PC-3 (cell line): ENCODE measurements around the gene CDCA8. TPM values are rescaled to one million over a fixed set of nuclear protein-coding genes. Genes with fewer than 3 reads are reported as not detected.

Experiments used
- ATAC-seq: fragments of 200-7000 bp; cut with Tn5 transposase; 2 replicates; pipeline ENCODE4 v1.9.1; 2020; ENCODE audit warnings: mild to moderate bottlenecking, moderate library complexity
- BruUV-seq: library from RNA; stranded (reverse); fragments of 400-500 nt; replicated peaks from 2 replicates; lab custom pipeline; 2021; lab: Mats Ljungman, UMichigan
- CTCF ChIA-PET: fragments of 300-600 bp; sonication (Branson Sonifier 250); formaldehyde crosslinking; loops from one replicate; lab custom pipeline; 2022; ENCODE audit warnings: antibody characterized with exemption; lab: Charles Lee
- POLR2A ChIA-PET: fragments of 300-600 bp; sonication (Branson Sonifier 250); formaldehyde crosslinking; loops from one replicate; lab custom pipeline; 2022; ENCODE audit warnings: antibody characterized with exemption; ENCODE audit not compliant: unreplicated experiment; lab: Charles Lee
- DNase-seq: peaks from one replicate; pipeline ENCODE4 v3.0.0-alpha.2; 2015
- H2AFZ ChIP-seq: fragments of 300-600 bp; sonication (generic); 2 replicates; pipeline ENCODE4 v1.6.0; 2016; ENCODE audit warnings: antibody characterized with exemption, low read length
- H3F3A ChIP-seq: fragments of 300-600 bp; sonication (generic); one replicate; pipeline ENCODE4 v1.6.0; 2017; ENCODE audit warnings: antibody characterized with exemption, low read length, control low read depth, mild to moderate bottlenecking; ENCODE audit not compliant: unreplicated experiment
- H3K27ac ChIP-seq: fragments of 300-600 bp; sonication (generic); 2 replicates; pipeline ENCODE4 v1.5.1; 2016; ENCODE audit warnings: mild to moderate bottlenecking, low read length
- H3K27me3 ChIP-seq: fragments of 300-600 bp; sonication (generic); 2 replicates; pipeline ENCODE4 v1.6.1; 2016; ENCODE audit warnings: low read length, mixed read lengths
- H3K36me3 ChIP-seq: fragments of 300-600 bp; sonication (generic); 2 replicates; pipeline ENCODE4 v1.6.1; 2016; ENCODE audit warnings: low read depth, mixed run types, low read length, mixed read lengths
- H3K4me1 ChIP-seq: fragments of 300-600 bp; sonication (generic); 2 replicates; pipeline ENCODE4 v1.5.1; 2016; ENCODE audit warnings: low read length; ENCODE audit not compliant: insufficient read depth
- H3K4me2 ChIP-seq: fragments of 300-600 bp; sonication (generic); 2 replicates; pipeline ENCODE4 v1.6.0; 2016; ENCODE audit warnings: low read length
- H3K4me3 ChIP-seq: fragments of 300-600 bp; sonication (generic); 2 replicates; pipeline ENCODE4 v1.5.1; 2016; ENCODE audit warnings: mild to moderate bottlenecking, low read length, mixed read lengths
- H3K79me2 ChIP-seq: fragments of 300-600 bp; sonication (generic); 2 replicates; pipeline ENCODE4 v1.6.1; 2017; ENCODE audit warnings: low read length, mixed read lengths
- H3K9ac ChIP-seq: fragments of 300-600 bp; sonication (generic); 2 replicates; pipeline ENCODE4 v1.6.0; 2016; ENCODE audit warnings: mild to moderate bottlenecking, low read length
- H3K9me2 ChIP-seq: fragments of 300-600 bp; sonication (generic); replicated peaks from 2 replicates; pipeline ENCODE4 v1.6.1; 2016; ENCODE audit warnings: mixed run types, low read length, mixed read lengths
- H3K9me3 ChIP-seq: fragments of 300-600 bp; sonication (generic); 2 replicates; pipeline ENCODE4 v1.6.1; 2016; ENCODE audit warnings: low read length, mixed read lengths
- H4K20me1 ChIP-seq: fragments of 300-600 bp; sonication (generic); 2 replicates; pipeline ENCODE4 v1.6.1; 2016; ENCODE audit warnings: low read length, mixed read lengths
- EZH2 ChIP-seq: fragments of 300-600 bp; sonication (generic); IDR thresholded peaks from one replicate; pipeline ENCODE4 v1.6.1; 2017; ENCODE audit warnings: antibody characterized with exemption, mild to moderate bottlenecking, low read length; ENCODE audit not compliant: unreplicated experiment
- EZH2phosphoT487 ChIP-seq: fragments of 300-600 bp; sonication (generic); IDR thresholded peaks from 2 replicates; pipeline ENCODE4 v1.6.1; 2018; ENCODE audit warnings: mild to moderate bottlenecking, antibody characterized with exemption, low read length, borderline replicate concordance
- intact Hi-C: fragments of 100-400 bp; cut with micrococcal nuclease; formaldehyde crosslinking; loops from 2 replicates; pipeline ENCODE4 v1.9.0; 2023
- total RNA-seq: library from RNA; depleted of rRNA; stranded (reverse); fragments of >200 nt; gene quantifications from 2 replicates; pipeline ENCODE4 v1.2.3, GENCODE V29; 2014
- TF ChIP-seq, protein P1 (sequence below): fragments of 300-600 bp; sonication (generic); conservative IDR thresholded peaks from 2 replicates; pipeline ENCODE4 v1.5.1; 2017; ENCODE audit warnings: antibody characterized with exemption, low read depth, mild to moderate bottlenecking, low read length

The CDCA8 gene
- total RNA-seq, 1 experiment from 2014 or later, result 31.8 TPM

DNA sequence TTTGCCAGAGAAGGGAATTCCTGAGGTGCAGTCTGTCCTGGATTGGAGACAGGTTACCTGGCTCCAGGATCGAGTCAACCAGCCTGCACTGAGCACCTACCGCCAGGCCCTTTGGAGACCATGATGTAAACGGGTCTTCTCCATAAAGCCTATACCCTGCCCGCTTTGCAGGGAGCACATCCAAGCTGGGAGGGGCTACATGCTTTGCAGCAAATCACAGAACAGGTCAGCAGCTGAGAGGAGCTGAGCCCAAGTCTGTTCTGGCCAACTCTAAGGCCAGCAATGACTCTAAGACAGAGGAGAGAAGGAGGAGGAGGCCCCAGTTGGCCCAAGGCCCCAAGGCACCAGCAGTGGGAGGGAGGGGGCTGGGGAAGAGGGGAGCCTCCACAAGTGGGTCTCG, 42.1 kb upstream of the CDCA8 start:
- Histone ChIP-seq H3K27ac (no peak overlapping the region), H2AFZ (no peak overlapping the region), H3F3A (no peaks in the 10 kb centered on the region), H3K4me3 (no peak overlapping the region), H4K20me1 (no peaks in the 10 kb centered on the region), H3K4me2 (no peak overlapping the region), H3K9me2 (no peaks in the 10 kb centered on the region), H3K79me2 (no peaks in the 10 kb centered on the region), H3K4me1 (no peaks in the 10 kb centered on the region), H3K9ac (no peak overlapping the region), H3K36me3 (no peaks in the 10 kb centered on the region), H3K9me3 (no peaks in the 10 kb centered on the region), H3K27me3 (no peaks in the 10 kb centered on the region)
- ATAC-seq (no peak), DNase-seq (no peak)
- intact Hi-C loops, result no loop called here
- TF ChIP-seq, protein P1, sequence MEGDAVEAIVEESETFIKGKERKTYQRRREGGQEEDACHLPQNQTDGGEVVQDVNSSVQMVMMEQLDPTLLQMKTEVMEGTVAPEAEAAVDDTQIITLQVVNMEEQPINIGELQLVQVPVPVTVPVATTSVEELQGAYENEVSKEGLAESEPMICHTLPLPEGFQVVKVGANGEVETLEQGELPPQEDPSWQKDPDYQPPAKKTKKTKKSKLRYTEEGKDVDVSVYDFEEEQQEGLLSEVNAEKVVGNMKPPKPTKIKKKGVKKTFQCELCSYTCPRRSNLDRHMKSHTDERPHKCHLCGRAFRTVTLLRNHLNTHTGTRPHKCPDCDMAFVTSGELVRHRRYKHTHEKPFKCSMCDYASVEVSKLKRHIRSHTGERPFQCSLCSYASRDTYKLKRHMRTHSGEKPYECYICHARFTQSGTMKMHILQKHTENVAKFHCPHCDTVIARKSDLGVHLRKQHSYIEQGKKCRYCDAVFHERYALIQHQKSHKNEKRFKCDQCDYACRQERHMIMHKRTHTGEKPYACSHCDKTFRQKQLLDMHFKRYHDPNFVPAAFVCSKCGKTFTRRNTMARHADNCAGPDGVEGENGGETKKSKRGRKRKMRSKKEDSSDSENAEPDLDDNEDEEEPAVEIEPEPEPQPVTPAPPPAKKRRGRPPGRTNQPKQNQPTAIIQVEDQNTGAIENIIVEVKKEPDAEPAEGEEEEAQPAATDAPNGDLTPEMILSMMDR, result no peak
- TF ChIP-seq EZH2phosphoT487 (no peak), EZH2 (no peak)
- CTCF ChIA-PET, result no interaction called here
- BruUV-seq, result no TSS peak
- POLR2A ChIA-PET, result no interaction called here

DNA sequence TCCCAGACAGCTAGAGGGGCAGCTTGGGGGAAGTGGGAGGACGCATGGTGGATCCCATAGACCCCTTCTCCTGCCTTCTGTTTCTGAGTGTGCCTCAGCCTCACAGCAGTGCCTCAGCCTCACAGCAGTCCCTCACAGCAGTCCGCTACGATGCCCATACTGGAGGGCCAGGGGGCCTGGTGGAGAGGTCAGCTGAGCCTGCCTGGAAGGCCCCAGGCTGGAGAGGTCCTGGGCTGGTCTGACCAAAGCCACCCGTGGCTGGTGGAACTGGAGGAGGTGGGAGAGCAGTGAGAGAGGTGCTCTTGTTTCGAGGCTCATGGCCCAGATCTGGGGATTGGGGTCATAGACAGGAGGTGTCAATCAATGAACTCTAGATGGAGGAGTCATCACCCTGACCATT, 41.6 kb upstream of the CDCA8 start:
- Histone ChIP-seq H3F3A (no peaks in the 10 kb centered on the region), H3K9me2 (no peaks in the 10 kb centered on the region), H3K4me2 (no peak overlapping the region), H2AFZ (no peak overlapping the region), H3K79me2 (no peaks in the 10 kb centered on the region), H4K20me1 (no peaks in the 10 kb centered on the region), H3K9me3 (no peaks in the 10 kb centered on the region), H3K9ac (no peak overlapping the region), H3K36me3 (no peaks in the 10 kb centered on the region), H3K27ac (no peak overlapping the region), H3K27me3 (no peaks in the 10 kb centered on the region), H3K4me3 (no peak overlapping the region), H3K4me1 (no peaks in the 10 kb centered on the region)
- POLR2A ChIA-PET, result no interaction called here
- intact Hi-C loops, result no loop called here
- ATAC-seq (no peak), DNase-seq (no peak)
- TF ChIP-seq, protein P1, result no peak
- TF ChIP-seq EZH2phosphoT487, result no peak
- no peak for TF ChIP-seq EZH2
- BruUV-seq, result no TSS peak
- CTCF ChIA-PET, result no interaction called here

DNA sequence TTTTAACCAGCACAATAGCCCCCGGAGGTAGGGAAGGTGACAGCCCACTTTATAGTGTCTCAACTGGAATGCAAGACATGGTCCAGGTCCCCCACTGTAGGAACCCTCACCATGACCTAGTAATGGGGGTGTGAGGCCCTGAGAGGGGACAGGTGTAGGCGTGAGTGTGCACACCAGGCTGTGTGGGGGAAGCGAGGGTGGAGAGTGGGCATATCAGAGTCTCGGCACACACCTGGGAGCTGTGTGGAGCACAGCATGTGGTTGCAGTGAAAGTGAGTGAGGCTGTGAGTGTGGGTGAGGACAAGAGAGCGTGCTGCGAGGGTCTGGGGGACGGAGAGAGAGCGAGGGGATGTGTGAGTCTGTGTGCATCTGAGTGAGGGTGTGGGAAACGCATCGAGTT, 40.5 kb upstream of the CDCA8 start:
- Histone ChIP-seq H3K9me2 (no peaks in the 10 kb centered on the region), H4K20me1 (no peaks in the 10 kb centered on the region), H3K27me3 (no peaks in the 10 kb centered on the region), H3K9ac (no peak overlapping the region), H3K9me3 (no peaks in the 10 kb centered on the region), H3F3A (no peaks in the 10 kb centered on the region), H3K4me3 (no peak overlapping the region), H3K4me2 (no peak overlapping the region), H3K27ac (no peak overlapping the region), H3K36me3 (no peaks in the 10 kb centered on the region), H3K79me2 (no peaks in the 10 kb centered on the region), H2AFZ (no peak overlapping the region), H3K4me1 (no peaks in the 10 kb centered on the region)
- no TSS peak for BruUV-seq
- TF ChIP-seq, protein P1, result no peak
- POLR2A ChIA-PET, result no interaction called here
- ATAC-seq (no peak), DNase-seq (no peak)
- CTCF ChIA-PET, result no interaction called here
- intact Hi-C loops, result no loop called here
